HEK293 (cell line): ENCODE measurements around the gene ARHGEF37.

Experiments used
- CTCF ChIA-PET: fragments of 350-600 bp; formaldehyde crosslinking; extraction: SDS; loops from one replicate; lab custom pipeline; 2021; ENCODE audit warnings: antibody characterized with exemption; lab: Yijun Ruan, JAX
- POLR2A ChIA-PET: fragments of 300-600 bp; formaldehyde crosslinking; extraction: SDS; loops from one replicate; lab custom pipeline; 2020; ENCODE audit warnings: antibody characterized with exemption, inconsistent platforms; lab: Yijun Ruan, JAX
- H3K27ac ChIP-seq: fragments of 200-500 bp; sonication (Bioruptor generic); 2 replicates; pipeline ENCODE4 v1.5.1; 2014; ENCODE audit warnings: low read depth, low read length, control low read depth, inconsistent platforms; ENCODE audit errors: extremely low read depth
- H3K36me3 ChIP-seq, 2 experiments: fragments of 200-500 bp in 1 of 2; sonication (Bioruptor generic) in 1 of 2; 1 replicate in 1 of 2; 2 replicates in 1 of 2; pipeline ENCODE4 v1.5.1; 2014 to 2017; ENCODE audit warnings: inconsistent platforms in 2 of 2, low read length in 2 of 2; ENCODE audit not compliant: control insufficient read depth in 2 of 2, insufficient read depth in 1 of 2
- H3K4me1 ChIP-seq: fragments of 200-500 bp; sonication (Bioruptor generic); 2 replicates; pipeline ENCODE4 v1.5.1; 2014; ENCODE audit warnings: mild to moderate bottlenecking, low read length, inconsistent platforms; ENCODE audit not compliant: control insufficient read depth, insufficient read depth
- H3K4me3 ChIP-seq: 2 replicates; pipeline ENCODE4 v1.5.1; 2011; ENCODE audit warnings: low read depth, mild to moderate bottlenecking, control low read depth, low read length, moderate library complexity
- H3K9me3 ChIP-seq: fragments of 200-500 bp; sonication (Bioruptor generic); 2 replicates; pipeline ENCODE4 v1.5.1; 2014; ENCODE audit warnings: low read depth, low read length, inconsistent platforms; ENCODE audit not compliant: control insufficient read depth, insufficient read depth
- ELK4 ChIP-seq: IDR thresholded peaks from 2 replicates; pipeline ENCODE4 v1.6.1; 2011; ENCODE audit warnings: mild to moderate bottlenecking, low read depth, low read length, borderline replicate concordance
- HOXA7 ChIP-seq: sonication (generic); formaldehyde crosslinking; IDR thresholded peaks from 2 replicates; pipeline ENCODE4 v1.8.1; 2022; ENCODE audit warnings: missing genetic modification reagents, borderline replicate concordance
- KLF1 ChIP-seq: fragments of 450-650 bp; formaldehyde crosslinking; IDR thresholded peaks from 2 replicates; pipeline ENCODE4 v1.5.1; 2016; ENCODE audit warnings: missing biosample characterization, missing genetic modification characterization
- KLF10 ChIP-seq: fragments of 450-650 bp; IDR thresholded peaks from 2 replicates; pipeline ENCODE4 v1.5.1; 2018; ENCODE audit warnings: missing biosample characterization, mild to moderate bottlenecking, missing genetic modification characterization
- RBAK ChIP-seq: fragments of 450-650 bp; formaldehyde crosslinking; IDR thresholded peaks from 2 replicates; pipeline ENCODE4 v1.5.1; 2016; ENCODE audit warnings: missing biosample characterization, missing genetic modification characterization
- WT1 ChIP-seq: fragments of 450-650 bp; formaldehyde crosslinking; IDR thresholded peaks from 2 replicates; pipeline ENCODE4 v1.5.1; 2016; ENCODE audit warnings: missing biosample characterization, missing genetic modification characterization
- ZBTB49 ChIP-seq: fragments of 450-650 bp; formaldehyde crosslinking; IDR thresholded peaks from 2 replicates; pipeline ENCODE4 v1.5.1; 2016; ENCODE audit warnings: missing biosample characterization, missing genetic modification characterization, low read depth
- ZNF138 ChIP-seq: fragments of 450-650 bp; formaldehyde crosslinking; IDR thresholded peaks from 2 replicates; pipeline ENCODE4 v1.5.1; 2016; ENCODE audit warnings: missing biosample characterization, missing genetic modification characterization, borderline replicate concordance
- ZNF174 ChIP-seq: fragments of 450-650 bp; formaldehyde crosslinking; IDR thresholded peaks from 2 replicates; pipeline ENCODE4 v1.5.0; 2017; ENCODE audit warnings: missing biosample characterization, mild to moderate bottlenecking, missing genetic modification characterization
- ZNF324 ChIP-seq: fragments of 450-650 bp; formaldehyde crosslinking; IDR thresholded peaks from 2 replicates; pipeline ENCODE4 v1.5.1; 2016; ENCODE audit warnings: missing biosample characterization, missing genetic modification characterization
- ZNF362 ChIP-seq: fragments of 450-650 bp; formaldehyde crosslinking; IDR thresholded peaks from 2 replicates; pipeline ENCODE4 v1.5.1; 2016; ENCODE audit warnings: missing biosample characterization, missing genetic modification characterization
- ZNF366 ChIP-seq: fragments of 450-650 bp; formaldehyde crosslinking; conservative IDR thresholded peaks from 2 replicates; pipeline ENCODE4 v1.5.1; 2016; ENCODE audit warnings: missing biosample characterization, missing genetic modification characterization
- ZNF394 ChIP-seq: fragments of 450-650 bp; formaldehyde crosslinking; IDR thresholded peaks from 2 replicates; pipeline ENCODE4 v1.5.1; 2016; ENCODE audit warnings: missing biosample characterization, missing genetic modification characterization, mild to moderate bottlenecking, moderate library complexity, borderline replicate concordance
- ZNF423 ChIP-seq: fragments of 450-650 bp; formaldehyde crosslinking; IDR thresholded peaks from 2 replicates; pipeline ENCODE4 v1.5.1; 2016; ENCODE audit warnings: missing biosample characterization, missing genetic modification characterization
- ZNF449 ChIP-seq: fragments of 450-650 bp; formaldehyde crosslinking; IDR thresholded peaks from 2 replicates; pipeline ENCODE4 v1.5.1; 2017; ENCODE audit warnings: missing biosample characterization, mild to moderate bottlenecking, missing genetic modification characterization, moderate library complexity
- ZNF558 ChIP-seq: fragments of 450-650 bp; formaldehyde crosslinking; IDR thresholded peaks from 2 replicates; pipeline ENCODE4 v1.5.1; 2016; ENCODE audit warnings: missing biosample characterization, missing genetic modification characterization
- ZNF585B ChIP-seq: fragments of 450-650 bp; formaldehyde crosslinking; IDR thresholded peaks from 2 replicates; pipeline ENCODE4 v1.5.1; 2016; ENCODE audit warnings: missing biosample characterization, missing genetic modification characterization
- ZNF610 ChIP-seq: fragments of 450-650 bp; formaldehyde crosslinking; IDR thresholded peaks from 2 replicates; pipeline ENCODE4 v1.5.1; 2016; ENCODE audit warnings: missing biosample characterization, missing genetic modification characterization, borderline replicate concordance
- ZNF621 ChIP-seq: fragments of 450-650 bp; formaldehyde crosslinking; IDR thresholded peaks from 2 replicates; pipeline ENCODE4 v1.5.1; 2017; ENCODE audit warnings: missing biosample characterization, missing genetic modification characterization
- ZNF654 ChIP-seq: fragments of 450-650 bp; formaldehyde crosslinking; IDR thresholded peaks from 2 replicates; pipeline ENCODE4 v1.5.1; 2016; ENCODE audit warnings: low read depth, missing biosample characterization, missing genetic modification characterization
- ZNF707 ChIP-seq: fragments of 450-650 bp; formaldehyde crosslinking; IDR thresholded peaks from 2 replicates; pipeline ENCODE4 v1.5.1; 2016; ENCODE audit warnings: missing biosample characterization, missing genetic modification characterization
- ZNF776 ChIP-seq: fragments of 450-650 bp; formaldehyde crosslinking; IDR thresholded peaks from 2 replicates; pipeline ENCODE4 v1.5.0; 2017; ENCODE audit warnings: missing biosample characterization, missing genetic modification characterization, borderline replicate concordance
- ZNF830 ChIP-seq: fragments of 450-650 bp; IDR thresholded peaks from 2 replicates; pipeline ENCODE4 v1.5.0; 2018; ENCODE audit warnings: missing biosample characterization, missing genetic modification characterization, low read depth, mild to moderate bottlenecking, moderate library complexity
- ZNF837 ChIP-seq: fragments of 450-650 bp; formaldehyde crosslinking; IDR thresholded peaks from 2 replicates; pipeline ENCODE4 v1.5.1; 2016; ENCODE audit warnings: missing biosample characterization, missing genetic modification characterization
- ZXDB ChIP-seq: fragments of 450-650 bp; formaldehyde crosslinking; IDR thresholded peaks from 2 replicates; pipeline ENCODE4 v1.5.1; 2016; ENCODE audit warnings: missing biosample characterization, missing genetic modification characterization

Gene ARHGEF37

GRCh38 chr5:149540089-149540488 is 41.2 kb upstream of the ARHGEF37 start:
- no peaks in the 10 kb centered on the region for H3K9me3 ChIP-seq
- POLR2A ChIA-PET, result interaction anchor here (1.3 kb wide), 1 partner anchor 12 kb away, joined by 3 read pairs; no protein-coding TSS in a partner anchor
- H3K27ac ChIP-seq, result no peak overlapping the region
- H3K36me3 ChIP-seq, result peaks cover 49 to 69% of the 10 kb centered on the region in 2 experiments
- no peak overlapping the region for H3K4me3 ChIP-seq
- H3K4me1 ChIP-seq, result peaks cover 28% of the 10 kb centered on the region
- no peak for TF ChIP-seq ZNF585B (tag by site-specific recombination)
- TF ChIP-seq ZNF654 (tag by site-specific recombination), result no peak
- TF ChIP-seq ZNF449, result no peak
- no peak for TF ChIP-seq ZNF324 (tag by site-specific recombination)
- no peak for TF ChIP-seq ZNF423 (tag by site-specific recombination)
- CTCF ChIA-PET, result interaction anchor here (0.6 kb wide), 1 partner anchor 69 kb away, joined by 3 read pairs; no protein-coding TSS in a partner anchor

GRCh38 chr5:149541893-149542292 is 39.4 kb upstream of the ARHGEF37 start:
- CTCF ChIA-PET, result interaction anchor here (0.7 to 1.6 kb wide), 4 partner anchors 9 to 174 kb away, joined by 3 to 7 read pairs (median 5); no protein-coding TSS in a partner anchor
- Histone ChIP-seq H3K27ac (no peak overlapping the region), H3K4me1 (peaks cover 29% of the 10 kb centered on the region), H3K9me3 (no peaks in the 10 kb centered on the region), H3K36me3 (peaks cover 49 to 72% of the 10 kb centered on the region in 2 experiments), H3K4me3 (no peak overlapping the region)
- POLR2A ChIA-PET, result interaction anchor here (0.6 to 1.5 kb wide), 2 partner anchors 9 to 419 kb away, joined by 4 to 11 read pairs; partner anchors contain the start of gene CSNK1A1
- TF ChIP-seq ZNF362 (tag by site-specific recombination) (peak; percentile 58; the same call in 1 of the 2 replicates), ZNF610 (peak; percentile 100), ZNF830 (tag by site-specific recombination) (no peak), RBAK (no peak)
- TF ChIP-seq, all 188 proteins: peak for 2

- POLR2A ChIA-PET, result interaction anchor here (1.1 to 1.6 kb wide), 3 partner anchors 8 to 71 kb away, joined by 4 to 5 read pairs (median 4); partner anchors contain the start of gene CSNK1A1
- TF ChIP-seq ZNF621 (no peak), ZNF366 (tag by site-specific recombination) (no peak), ZNF138 (tag by site-specific recombination) (no peak), ZNF558 (tag by site-specific recombination) (no peak), ZNF174 (tag by site-specific recombination) (no peak), KLF10 (no peak), ZNF394 (tag by site-specific recombination) (no peak), ZNF707 (tag by site-specific recombination) (no peak), ZNF423 (tag by site-specific recombination) (no peak), ELK4 (no peak), ZNF776 (tag by site-specific recombination) (no peak), ZBTB49 (tag by site-specific recombination) (no peak), ZXDB (tag by site-specific recombination) (peak; percentile 41; the same call in 1 of the 2 replicates), KLF1 (no peak), WT1 (tag by site-specific recombination) (no peak), HOXA7 (CRISPR knock-in tag) (no peak), ZNF837 (no peak)
These were observed 37.8 kb upstream of the ARHGEF37 start for GRCh38 chr5:149543361-149544027.

More at GRCh38 chr5:149543361-149544027, 37.8 kb upstream of the ARHGEF37 start:
- no peaks in the 10 kb centered on the region for H3K9me3 ChIP-seq
- H3K4me1 ChIP-seq, result peaks cover 31% of the 10 kb centered on the region
- CTCF ChIA-PET, result interaction anchor here (0.7 to 1.6 kb wide), 5 partner anchors 9 to 162 kb away, joined by 3 to 4 read pairs (median 4); no protein-coding TSS in a partner anchor
- no peak overlapping the region for H3K4me3 ChIP-seq
- peaks cover 52 to 74% of the 10 kb centered on the region in 2 experiments for H3K36me3 ChIP-seq
- H3K27ac ChIP-seq, result peak overlapping the region; percentile 37; the same call in 1 of the 2 replicates
